K562 (cell line): ENCODE measurements around the gene SDCCAG8. TPM values are rescaled to one million over a fixed set of nuclear protein-coding genes. Genes with fewer than 3 reads are reported as not detected.

Experiments used
- CBX5 ChIP-seq: IDR thresholded peaks from 2 replicates; pipeline ENCODE4 v1.6.1; 2014; ENCODE audit warnings: low read depth, borderline replicate concordance
- E2F5 ChIP-seq: sonication (generic); formaldehyde crosslinking; IDR thresholded peaks from 2 replicates; pipeline ENCODE4 v1.8.0; 2022; ENCODE audit warnings: mild to moderate bottlenecking, missing genetic modification reagents
- E4F1 ChIP-seq: fragments of 250-450 bp; sonication (Bioruptor Pico); IDR thresholded peaks from 2 replicates; pipeline ENCODE4 v1.5.0; 2021; ENCODE audit warnings: mild to moderate bottlenecking, borderline replicate concordance
- ELF2 ChIP-seq: fragments of 250-450 bp; sonication (Bioruptor Pico); IDR thresholded peaks from 2 replicates; pipeline ENCODE4 v1.5.0; 2021; ENCODE audit warnings: mild to moderate bottlenecking
- ESRRA ChIP-seq: fragments of 450-650 bp; IDR thresholded peaks from 2 replicates; pipeline ENCODE4 v1.6.1; 2014; ENCODE audit warnings: low read depth, mild to moderate bottlenecking, moderate library complexity, borderline replicate concordance
- NR2C1 ChIP-seq, 2 experiments: fragments of 450-650 bp; IDR thresholded peaks; 2 replicates each; pipeline ENCODE4 v1.6.1; 2017; ENCODE audit warnings: mild to moderate bottlenecking in 2 of 2, antibody characterized with exemption in 1 of 2, inconsistent platforms in 1 of 2, missing compliant biosample characterization in 1 of 2, missing genetic modification characterization in 1 of 2
- POLR2H ChIP-seq: IDR thresholded peaks from 2 replicates; pipeline ENCODE4 v1.6.1; 2016; ENCODE audit warnings: missing genetic modification characterization, low read depth, mild to moderate bottlenecking, control low read depth, missing compliant biosample characterization, moderate library complexity
- PPARD ChIP-seq: fragments of 250-450 bp; sonication (Bioruptor Pico); IDR thresholded peaks from 2 replicates; pipeline ENCODE4 v1.8.0; 2022; ENCODE audit warnings: inconsistent platforms, mild to moderate bottlenecking, moderate library complexity
- SMAD3 ChIP-seq: fragments of 450-650 bp; formaldehyde crosslinking; conservative IDR thresholded peaks from 2 replicates; pipeline ENCODE4 v1.4.0; 2020; ENCODE audit warnings: mild to moderate bottlenecking
- SOX6 ChIP-seq: fragments of 450-650 bp; IDR thresholded peaks from 2 replicates; pipeline ENCODE4 v1.6.1; 2014; ENCODE audit warnings: mild to moderate bottlenecking
- SRSF3 ChIP-seq: fragments of 200-400 bp; formaldehyde crosslinking; IDR thresholded peaks from 2 replicates; pipeline ENCODE4 v1.6.1; 2016; ENCODE audit warnings: mild to moderate bottlenecking, low read length, moderate library complexity; ENCODE audit not compliant: insufficient read depth
- SUPT5H ChIP-seq: fragments of 450-650 bp; IDR thresholded peaks from 2 replicates; pipeline ENCODE4 v1.6.1; 2016
- ZBTB7A ChIP-seq: IDR thresholded peaks from 2 replicates; pipeline ENCODE4 v1.6.1; 2011; ENCODE audit warnings: low read depth, mild to moderate bottlenecking, low read length, moderate library complexity, borderline replicate concordance; ENCODE audit not compliant: control insufficient read depth
- polyA plus RNA-seq, 8 experiments: library from polyadenylated mRNA; depleted of rRNA in 4 of 8; stranded (reverse) in 5 of 8; unstranded in 3 of 8; fragments of >200 nt; fragmentation: Nextera tagmentation in 2 of 8; fragmentation: Illumina TruSeq in 1 of 8; extraction: Ambion mirVana in 2 of 8; extraction: Trizol in 1 of 8; gene quantifications; 2 replicates each; pipeline versions ENCODE4 v1.2.1 to v1.2.3, GENCODE V29; 2011 to 2014; ENCODE audit warnings: inconsistent platforms in 1 of 8, missing spikeins in 1 of 8
- total RNA-seq, 7 experiments: library from RNA; depleted of rRNA in 6 of 7; stranded (reverse); fragments of >200 nt in 6 of 7; fragmentation: Illumina TruSeq in 2 of 7; extraction: Trizol in 2 of 7; gene quantifications; 2 replicates each; pipeline versions ENCODE4 v1.2.1 to v1.2.3, GENCODE V29; 2011 to 2021; ENCODE audit warnings: low replicate concordance in 1 of 7
- TF ChIP-seq, protein P1 (sequence below): sonication (generic); formaldehyde crosslinking; IDR thresholded peaks from 2 replicates; pipeline ENCODE4 v1.9.0; 2022; ENCODE audit warnings: mild to moderate bottlenecking, missing genetic modification reagents
- TF ChIP-seq, protein P2 (sequence below), 2 experiments: fragments of 450-650 bp; conservative IDR thresholded peaks; 2 replicates each; pipeline ENCODE4 v1.6.1; 2017; ENCODE audit warnings: mild to moderate bottlenecking in 2 of 2, moderate library complexity in 2 of 2

The SDCCAG8 gene
- total and polyA plus RNA-seq, 9 of the 15 experiments (the other 6 are each of a cell fraction or from before 2014, with no cell fraction given): 17.9 to 36.7 (median 25.4) TPM

DNA sequence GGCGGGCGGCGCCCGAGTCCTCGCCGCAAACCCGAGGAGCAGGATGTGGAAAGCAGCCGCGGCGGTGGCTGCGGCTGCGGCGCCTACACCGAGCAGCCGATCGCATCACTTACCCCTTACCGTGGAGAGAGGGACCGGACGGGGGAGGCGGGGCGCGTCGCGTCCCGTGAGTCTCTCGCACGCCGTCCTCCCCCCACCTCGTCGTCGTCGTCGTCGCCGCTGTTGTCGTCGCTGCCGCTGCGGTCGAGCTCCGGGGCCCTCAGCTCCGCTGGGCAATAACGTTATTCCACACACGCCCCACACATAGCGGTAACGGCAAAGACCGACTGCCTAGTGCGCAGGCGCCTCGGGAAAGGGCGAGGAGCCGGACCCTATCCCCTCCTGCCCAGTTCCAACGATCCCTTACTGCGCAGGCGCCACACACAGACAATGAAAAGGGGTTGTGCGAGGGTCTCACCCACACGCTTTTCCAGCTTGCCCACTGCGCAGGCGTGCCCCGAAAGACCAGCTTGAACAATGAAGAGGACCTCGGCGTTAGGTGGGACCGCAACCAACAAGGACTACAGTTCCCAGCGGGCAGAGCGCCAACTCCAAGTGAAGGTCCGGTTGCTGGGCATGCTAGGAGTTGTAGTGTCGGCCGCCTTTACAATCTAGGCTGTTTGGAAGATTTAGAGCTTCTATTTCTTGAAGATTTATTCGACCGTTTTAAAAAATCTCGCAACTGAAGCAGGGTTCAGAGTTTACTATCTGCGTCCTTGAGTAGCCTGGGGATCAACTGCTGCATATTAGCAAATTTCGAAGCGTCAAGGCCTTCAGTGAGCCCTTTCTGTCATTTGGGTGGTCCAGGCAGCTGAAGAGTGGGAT is 682 bp upstream of the SDCCAG8 start, which contains the start of gene CEP170 (continued):
- TF ChIP-seq E2F5 (CRISPR knock-in tag) (peak; percentile 63; the same call in 1 of the 2 replicates), SUPT5H (peak; percentile 75), CBX5 (no peak), PPARD (no peak), SOX6 (peak; percentile 55), SMAD3 (CRISPR knock-in tag) (peak; percentile 70; the same call in 1 of the 2 replicates), ELF2 (CRISPR knock-in tag) (0 out of 2 replicates have a peak, but pooled peaks have one; percentile 39), SRSF3 (no peak), E4F1 (CRISPR knock-in tag) (no peak), POLR2H (0 out of 2 replicates have a peak, but pooled peaks have one; percentile 2), ZBTB7A (peak; percentile 95), NR2C1 (IDR thresholded peaks at IDR 0.05) (peak; percentile 55; the same call in 1 of the 2 replicates), NR2C1 (tag; IDR thresholded peaks at IDR 0.05) (peak; percentile 80), ESRRA (peak; percentile 83)
- TF ChIP-seq, protein P1, sequence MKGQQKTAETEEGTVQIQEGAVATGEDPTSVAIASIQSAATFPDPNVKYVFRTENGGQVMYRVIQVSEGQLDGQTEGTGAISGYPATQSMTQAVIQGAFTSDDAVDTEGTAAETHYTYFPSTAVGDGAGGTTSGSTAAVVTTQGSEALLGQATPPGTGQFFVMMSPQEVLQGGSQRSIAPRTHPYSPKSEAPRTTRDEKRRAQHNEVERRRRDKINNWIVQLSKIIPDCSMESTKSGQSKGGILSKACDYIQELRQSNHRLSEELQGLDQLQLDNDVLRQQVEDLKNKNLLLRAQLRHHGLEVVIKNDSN: no peak
- TF ChIP-seq, protein P2, sequence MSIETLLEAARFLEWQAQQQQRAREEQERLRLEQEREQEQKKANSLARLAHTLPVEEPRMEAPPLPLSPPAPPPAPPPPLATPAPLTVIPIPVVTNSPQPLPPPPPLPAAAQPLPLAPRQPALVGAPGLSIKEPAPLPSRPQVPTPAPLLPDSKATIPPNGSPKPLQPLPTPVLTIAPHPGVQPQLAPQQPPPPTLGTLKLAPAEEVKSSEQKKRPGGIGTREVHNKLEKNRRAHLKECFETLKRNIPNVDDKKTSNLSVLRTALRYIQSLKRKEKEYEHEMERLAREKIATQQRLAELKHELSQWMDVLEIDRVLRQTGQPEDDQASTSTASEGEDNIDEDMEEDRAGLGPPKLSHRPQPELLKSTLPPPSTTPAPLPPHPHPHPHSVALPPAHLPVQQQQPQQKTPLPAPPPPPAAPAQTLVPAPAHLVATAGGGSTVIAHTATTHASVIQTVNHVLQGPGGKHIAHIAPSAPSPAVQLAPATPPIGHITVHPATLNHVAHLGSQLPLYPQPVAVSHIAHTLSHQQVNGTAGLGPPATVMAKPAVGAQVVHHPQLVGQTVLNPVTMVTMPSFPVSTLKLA (conservative IDR thresholded peaks at IDR 0.05): peak in 1 of 2 experiments; percentile 47; a peak in 3 of 4 replicates
